ENCODE measurements around the gene RAB3D.

Gene RAB3D

GRCh38 chr19:11367528-11367927 is 28.1 kb upstream of the RAB3D start:
- peaks cover 5% of the 10 kb centered on the region for H3K27me3 Mint-ChIP-seq (ENCODE audit: low read depth, poor library complexity)
- no peak for TF ChIP-seq CTCF (IDR thresholded peaks at IDR 0.05)
- H3K9me3 Mint-ChIP-seq = no peaks in the 10 kb centered on the region
- no peaks in the 10 kb centered on the region for H3K36me3 Mint-ChIP-seq (ENCODE audit: low read depth)
- H3K4me3 Mint-ChIP-seq = no peak overlapping the region
- no peak overlapping the region for H3K27ac Mint-ChIP-seq
- H3K4me1 Mint-ChIP-seq = no peaks in the 10 kb centered on the region
- DNase-seq = no peak

- no peak overlapping the region for H3K27ac Mint-ChIP-seq
- H3K36me3 Mint-ChIP-seq (ENCODE audit: low read depth) = no peaks in the 10 kb centered on the region
- H3K27me3 Mint-ChIP-seq (ENCODE audit: low read depth, poor library complexity) = peaks cover 16% of the 10 kb centered on the region
- no peaks in the 10 kb centered on the region for H3K9me3 Mint-ChIP-seq
- DNase-seq = no peak
- no peak overlapping the region for H3K4me3 Mint-ChIP-seq
- no peak for TF ChIP-seq CTCF (IDR thresholded peaks at IDR 0.05)
- H3K4me1 Mint-ChIP-seq = peaks cover 13% of the 10 kb centered on the region
These were observed 26.2 kb upstream of the RAB3D start for GRCh38 chr19:11365557-11366117.

- H3K4me3 Mint-ChIP-seq = no peak overlapping the region
- no peak for DNase-seq
- no peaks in the 10 kb centered on the region for H3K9me3 Mint-ChIP-seq
- peaks cover 16% of the 10 kb centered on the region for H3K4me1 Mint-ChIP-seq
- H3K27me3 Mint-ChIP-seq (ENCODE audit: low read depth, poor library complexity) = peaks cover 22% of the 10 kb centered on the region
- H3K27ac Mint-ChIP-seq = no peak overlapping the region
- no peaks in the 10 kb centered on the region for H3K36me3 Mint-ChIP-seq (ENCODE audit: low read depth)
- TF ChIP-seq CTCF (IDR thresholded peaks at IDR 0.05) = no peak
These were observed 25.5 kb upstream of the RAB3D start for GRCh38 chr19:11364935-11365334.

GRCh38 chr19:11364296-11364904 is 24.9 kb upstream of the RAB3D start:
- Mint-ChIP-seq H3K4me3 (no peak overlapping the region), H3K27me3 (ENCODE audit: low read depth, poor library complexity) (peaks cover 25% of the 10 kb centered on the region), H3K36me3 (ENCODE audit: low read depth) (no peaks in the 10 kb centered on the region), H3K27ac (no peak overlapping the region), H3K4me1 (peaks cover 16% of the 10 kb centered on the region), H3K9me3 (no peaks in the 10 kb centered on the region)
- no peak for DNase-seq
- TF ChIP-seq CTCF (IDR thresholded peaks at IDR 0.05) = no peak

- Mint-ChIP-seq H3K4me3 (no peak overlapping the region), H3K9me3 (no peaks in the 10 kb centered on the region), H3K4me1 (peaks cover 16% of the 10 kb centered on the region), H3K27me3 (ENCODE audit: low read depth, poor library complexity) (peaks cover 30% of the 10 kb centered on the region), H3K27ac (no peak overlapping the region), H3K36me3 (ENCODE audit: low read depth) (no peaks in the 10 kb centered on the region)
- no peak for DNase-seq
- TF ChIP-seq CTCF (IDR thresholded peaks at IDR 0.05) = no peak
These were observed 24.4 kb upstream of the RAB3D start for GRCh38 chr19:11363881-11364280.
